CD4-positive, alpha-beta T cell treated with Interferon gamma for 1 hour (primary cell): ENCODE measurements around the gene GP1BB.

Experiments used
- DNase-seq: peaks from one replicate; pipeline ENCODE4 v3.0.0-alpha.2; 2020

GP1BB gene

DNA sequence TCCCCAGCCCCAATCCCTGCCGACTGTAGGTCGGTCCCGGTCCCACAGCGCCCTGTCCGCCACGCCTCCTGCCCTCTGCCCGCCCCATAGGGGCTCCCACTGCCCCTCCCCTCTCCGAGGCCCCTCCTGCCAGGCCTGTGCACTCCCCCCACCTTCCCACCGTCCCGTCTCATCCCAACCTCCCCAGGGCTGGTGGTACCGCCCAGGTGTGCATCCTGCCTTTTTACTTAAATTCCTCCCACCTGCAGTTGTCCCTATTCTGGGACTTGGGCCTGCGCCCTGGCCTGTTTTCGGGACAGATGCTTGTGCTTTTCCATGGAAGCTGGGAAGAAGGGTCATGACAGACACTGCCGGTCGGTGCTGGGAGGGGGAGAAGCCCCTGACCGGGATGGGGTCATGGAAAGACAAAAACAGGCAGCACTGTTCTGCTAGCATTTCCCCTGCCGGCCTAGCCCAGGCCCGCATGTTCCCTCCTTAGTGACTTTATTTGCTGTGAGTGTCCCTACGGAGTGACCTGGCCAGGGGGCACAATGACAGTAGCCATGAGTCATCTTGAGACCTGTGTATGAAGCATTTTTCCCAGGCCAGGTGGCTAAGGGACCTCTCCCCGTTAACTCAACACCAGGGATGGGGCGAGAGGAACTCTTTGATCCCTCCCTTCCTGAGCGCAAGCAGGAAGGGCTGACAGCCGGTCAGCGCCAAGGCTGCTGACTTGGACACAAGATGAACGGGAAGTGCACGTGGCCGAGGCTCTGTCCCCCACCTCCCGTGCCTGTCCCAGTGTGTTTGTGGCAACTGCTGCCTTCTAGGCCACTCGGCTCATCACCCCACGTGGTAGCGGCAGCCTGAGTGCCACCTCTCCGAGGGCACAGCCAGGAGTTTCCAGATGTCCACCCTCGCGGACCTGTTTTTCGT, 44.3 kb downstream of the GP1BB start:
- no peak for DNase-seq

DNA sequence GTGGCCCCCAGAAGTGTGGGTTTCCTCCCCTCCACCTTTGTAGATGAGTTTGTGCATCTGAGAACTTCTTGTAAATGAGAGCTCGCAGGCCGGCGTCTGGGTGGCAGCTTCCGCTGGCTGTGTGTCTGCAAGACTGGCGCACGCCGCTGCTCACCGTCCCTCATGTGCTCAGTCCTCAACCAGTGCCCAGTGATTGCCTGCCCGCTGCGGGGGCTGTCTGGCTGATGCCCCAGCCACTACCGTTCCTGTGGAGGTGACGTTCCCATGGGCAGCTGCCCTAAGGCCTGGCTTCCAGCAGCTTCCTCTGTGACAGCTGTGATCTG, 46.0 kb downstream of the GP1BB start:
- DNase-seq, result no peak

DNA sequence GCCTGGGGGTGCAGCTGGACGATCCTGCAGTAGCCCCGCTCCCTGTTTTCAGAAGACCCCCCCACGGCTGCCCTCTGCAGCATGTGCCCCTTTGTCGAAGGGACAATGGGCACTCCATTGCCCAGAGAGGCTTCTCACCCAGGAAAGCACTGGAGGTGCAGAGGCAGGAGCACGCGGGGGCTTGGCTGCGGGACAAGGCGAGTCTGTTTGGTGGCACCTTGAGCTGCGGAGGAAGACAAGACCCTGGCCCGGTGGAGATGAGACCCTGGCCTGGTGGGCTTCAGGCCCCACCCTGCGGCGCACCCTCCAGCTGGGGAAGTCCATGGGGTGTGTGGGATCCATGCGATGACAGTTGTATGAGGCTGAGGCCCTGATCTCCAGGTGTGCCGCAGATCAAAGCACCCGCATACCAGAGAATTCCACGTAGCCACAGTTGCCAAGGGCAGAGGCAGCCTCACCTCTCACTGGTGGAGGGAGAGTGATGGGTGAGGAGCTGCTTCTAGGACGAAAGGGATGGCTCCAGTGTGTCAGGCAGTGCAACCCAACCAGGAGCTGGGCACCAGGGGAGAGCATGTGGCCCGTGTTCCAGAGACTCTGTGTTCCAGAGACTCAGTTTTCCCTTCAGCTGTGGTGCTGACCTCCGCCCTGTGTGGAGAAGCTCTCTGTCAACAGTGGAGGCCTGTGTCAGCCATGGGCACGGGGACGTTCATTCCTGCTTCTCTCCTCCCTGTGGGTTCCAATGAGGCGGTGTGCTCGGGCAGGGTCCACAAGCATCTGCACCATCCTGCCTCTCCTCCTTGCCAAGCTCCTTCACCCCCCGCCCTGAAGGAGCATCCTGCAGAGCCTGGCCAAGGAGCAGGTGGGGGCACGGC, 47.2 kb downstream of the GP1BB start:
- DNase-seq, result no peak

DNA sequence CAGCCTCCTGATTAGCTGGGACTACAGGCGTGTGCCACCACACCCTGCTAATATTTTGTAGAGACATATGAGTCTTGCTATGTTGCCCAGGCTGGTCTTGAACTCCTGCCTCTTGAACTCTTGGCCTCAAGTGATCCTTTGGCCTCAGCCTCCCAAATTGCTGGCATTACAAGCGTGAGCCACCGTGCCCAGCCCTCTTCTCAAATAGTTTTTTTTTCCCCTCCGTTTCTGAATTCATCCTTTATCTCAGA, 49.0 kb downstream of the GP1BB start:
- DNase-seq, result no peak

DNA sequence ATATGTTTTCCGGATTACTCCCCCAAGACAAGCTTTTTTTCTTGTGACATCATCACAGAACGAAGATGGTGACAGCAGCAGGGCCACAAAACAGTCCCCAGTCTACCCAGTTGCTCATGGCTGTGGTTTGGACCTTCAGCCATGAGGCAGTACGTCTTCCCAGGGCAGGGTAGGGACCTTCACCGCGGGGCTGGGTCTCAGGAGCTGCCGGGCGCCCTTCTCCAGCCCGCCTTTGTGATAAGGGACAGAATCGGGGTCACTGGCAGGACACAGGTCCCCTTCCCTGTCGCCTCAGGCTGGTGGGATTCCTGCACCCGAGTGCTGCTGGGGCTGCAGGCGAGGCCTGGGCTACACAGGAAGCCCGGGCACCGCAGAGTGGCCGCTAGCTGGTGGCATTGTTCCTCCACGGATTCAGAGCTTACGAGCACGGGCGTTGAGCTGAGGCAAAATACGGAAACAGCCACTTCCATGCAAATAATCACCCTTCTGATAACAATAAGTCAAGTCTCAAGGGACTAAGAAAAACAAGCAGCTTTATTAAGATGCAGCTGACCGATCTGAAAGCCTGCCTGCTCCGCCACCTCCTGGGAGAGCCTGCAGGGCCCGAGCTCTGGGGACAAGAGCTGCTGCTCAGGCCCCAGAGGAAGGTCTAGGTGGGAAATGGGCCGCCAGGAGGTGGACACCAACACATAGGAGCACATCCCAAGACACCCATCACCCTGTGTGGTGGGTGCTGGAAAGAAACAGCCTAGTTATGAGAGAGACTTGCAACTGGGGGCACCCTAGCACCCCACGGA, 49.5 kb downstream of the GP1BB start:
- DNase-seq, result no peak

DNA sequence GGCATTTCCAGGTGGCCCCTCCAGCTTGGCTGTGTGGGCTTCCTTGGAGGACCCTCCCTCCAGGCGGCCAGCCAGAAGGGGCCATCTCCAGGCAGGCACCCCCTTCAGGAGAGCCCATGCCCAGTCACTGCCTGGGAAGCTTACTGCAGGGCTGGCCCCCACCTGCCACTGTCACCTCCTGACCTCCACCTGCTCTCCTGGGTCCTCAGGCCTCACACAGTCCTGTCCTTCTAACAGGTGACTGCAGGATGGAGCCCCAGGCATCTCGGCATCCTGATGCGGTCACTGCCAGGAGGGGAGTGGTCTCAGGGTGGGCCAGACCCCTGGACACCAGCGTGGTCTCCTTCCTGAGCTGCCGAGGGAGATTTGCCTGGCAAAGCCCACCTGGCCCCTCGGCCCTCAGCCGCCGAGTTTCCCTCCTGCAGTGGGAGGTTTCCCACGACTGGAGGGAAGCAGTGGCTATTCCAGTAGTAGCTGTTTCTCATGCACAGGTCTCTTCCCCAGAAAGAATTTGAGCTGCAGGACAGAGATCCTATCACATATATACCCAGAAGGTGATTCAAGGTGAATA, 50.2 kb downstream of the GP1BB start:
- DNase-seq, result no peak
